K562 (cell line): ENCODE results near the gene KLF13. TPM values are rescaled to one million over a fixed set of nuclear protein-coding genes. Genes with fewer than 3 reads are reported as not detected.

Experiments used
- CBFA2T3 ChIP-seq: fragments of 450-650 bp; IDR thresholded peaks from 2 replicates; pipeline ENCODE4 v1.6.1; 2017
- CC2D1A ChIP-seq: fragments of 450-650 bp; IDR thresholded peaks from 2 replicates; pipeline ENCODE4 v1.6.1; 2017; ENCODE audit warnings: mild to moderate bottlenecking
- ELF2 ChIP-seq: fragments of 250-450 bp; sonication (Bioruptor Pico); IDR thresholded peaks from 2 replicates; pipeline ENCODE4 v1.5.0; 2021; ENCODE audit warnings: mild to moderate bottlenecking
- NCOA1 ChIP-seq: fragments of 450-650 bp; IDR thresholded peaks from 2 replicates; pipeline ENCODE4 v1.6.1; 2016; ENCODE audit warnings: low read depth
- RBM14 ChIP-seq: fragments of 200-400 bp; formaldehyde crosslinking; IDR thresholded peaks from 2 replicates; pipeline ENCODE4 v1.6.1; 2018; ENCODE audit warnings: low read depth, mild to moderate bottlenecking, low read length, moderate library complexity, borderline replicate concordance; ENCODE audit not compliant: insufficient read depth
- TFAM ChIP-seq: fragments of 250-450 bp; sonication (Bioruptor Pico); conservative IDR thresholded peaks from 2 replicates; pipeline ENCODE4 v1.5.0; 2021; ENCODE audit warnings: mild to moderate bottlenecking, moderate library complexity
- ZNF696 ChIP-seq: fragments of 250-450 bp; sonication (Bioruptor Pico); conservative IDR thresholded peaks from 2 replicates; pipeline ENCODE4 v1.4.0; 2020; ENCODE audit warnings: mild to moderate bottlenecking, moderate library complexity
- polyA plus RNA-seq, 8 experiments: library from polyadenylated mRNA; depleted of rRNA in 4 of 8; stranded (reverse) in 5 of 8; unstranded in 3 of 8; fragments of >200 nt; fragmentation: Nextera tagmentation in 2 of 8; fragmentation: Illumina TruSeq in 1 of 8; extraction: Ambion mirVana in 2 of 8; extraction: Trizol in 1 of 8; gene quantifications; 2 replicates each; pipeline versions ENCODE4 v1.2.1 to v1.2.3, GENCODE V29; 2011 to 2014; ENCODE audit warnings: inconsistent platforms in 1 of 8, missing spikeins in 1 of 8
- total RNA-seq, 7 experiments: library from RNA; depleted of rRNA in 6 of 7; stranded (reverse); fragments of >200 nt in 6 of 7; fragmentation: Illumina TruSeq in 2 of 7; extraction: Trizol in 2 of 7; gene quantifications; 2 replicates each; pipeline versions ENCODE4 v1.2.1 to v1.2.3, GENCODE V29; 2011 to 2021; ENCODE audit warnings: low replicate concordance in 1 of 7
- TF ChIP-seq, protein P1 (sequence below): sonication (generic); formaldehyde crosslinking; IDR thresholded peaks from 2 replicates; pipeline ENCODE4 v1.8.1; 2022; ENCODE audit warnings: missing genetic modification reagents

KLF13 gene
- total and polyA plus RNA-seq, 9 of the 15 experiments (the other 6 are each of a cell fraction or from before 2014, with no cell fraction given) = 1.8 to 10.5 (median 4.8) TPM

- TF ChIP-seq, protein P1, sequence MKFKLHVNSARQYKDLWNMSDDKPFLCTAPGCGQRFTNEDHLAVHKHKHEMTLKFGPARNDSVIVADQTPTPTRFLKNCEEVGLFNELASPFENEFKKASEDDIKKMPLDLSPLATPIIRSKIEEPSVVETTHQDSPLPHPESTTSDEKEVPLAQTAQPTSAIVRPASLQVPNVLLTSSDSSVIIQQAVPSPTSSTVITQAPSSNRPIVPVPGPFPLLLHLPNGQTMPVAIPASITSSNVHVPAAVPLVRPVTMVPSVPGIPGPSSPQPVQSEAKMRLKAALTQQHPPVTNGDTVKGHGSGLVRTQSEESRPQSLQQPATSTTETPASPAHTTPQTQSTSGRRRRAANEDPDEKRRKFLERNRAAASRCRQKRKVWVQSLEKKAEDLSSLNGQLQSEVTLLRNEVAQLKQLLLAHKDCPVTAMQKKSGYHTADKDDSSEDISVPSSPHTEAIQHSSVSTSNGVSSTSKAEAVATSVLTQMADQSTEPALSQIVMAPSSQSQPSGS (CRISPR knock-in tag) = no peak
- TF ChIP-seq TFAM (no peak), CBFA2T3 (no peak), NCOA1 (no peak), ELF2 (CRISPR knock-in tag) (no peak), CC2D1A (no peak), ZNF696 (CRISPR knock-in tag) (no peak), RBM14 (no peak)
Observed at GRCh38 chr15:31427411-31427810, 100.8 kb downstream of the KLF13 start (continued).

Other genes with a start within 250 kb of the KLF13 start
- gene TRPM1, start 225.1 kb upstream of the KLF13 start, total RNA-seq (2014; rRNA removed) = not detected in 2 replicates
- 0.03 TPM in 1 of 2 replicates, not detected in the other for gene TRPM1, start 225.1 kb upstream of the KLF13 start, total RNA-seq (2014; rRNA removed; fragmentation: Illumina TruSeq; extraction: Trizol)
- 0.04 TPM in 1 of 2 replicates, not detected in the other for gene TRPM1, start 225.1 kb upstream of the KLF13 start, total RNA-seq (2015; rRNA removed; fragmentation: Illumina TruSeq; extraction: Trizol)
- gene TRPM1, start 225.1 kb upstream of the KLF13 start, total RNA-seq (2021) = not detected in 2 replicates
- 0.01 TPM in 1 of 2 replicates, not detected in the other for gene TRPM1, start 225.1 kb upstream of the KLF13 start, polyA plus RNA-seq (2011; rRNA removed)
- gene TRPM1, start 225.1 kb upstream of the KLF13 start, polyA plus RNA-seq (2014; fragmentation: Illumina TruSeq; extraction: Trizol) = 0.03 TPM in 1 of 2 replicates, not detected in the other
- under 1 TPM; 0.03 to 0.06 TPM for gene TRPM1, start 225.1 kb upstream of the KLF13 start, polyA plus RNA-seq (2014; fragmentation: Nextera tagmentation; extraction: Ambion mirVana)
- 0.01 TPM in 1 of 2 replicates, not detected in the other for gene TRPM1, start 225.1 kb upstream of the KLF13 start, polyA plus RNA-seq (2014; rRNA removed)